OCI-LY3 (cell line): ENCODE data around the gene NAPEPLD.

ENCODE experiments used
- EZH2phosphoT487 ChIP-seq: fragments of 200-600 bp; shearing (Covaris generic); IDR thresholded peaks from 2 replicates; pipeline ENCODE4 v1.6.1; 2018; ENCODE audit warnings: antibody characterized with exemption, mixed run types, low read depth
- TF ChIP-seq, protein P1 (sequence below): fragments of 200-600, 300-600 bp; sonication (generic); IDR thresholded peaks from 2 replicates; pipeline ENCODE4 v1.5.1; 2014; ENCODE audit warnings: antibody characterized with exemption, low read length, low read depth

DNA sequence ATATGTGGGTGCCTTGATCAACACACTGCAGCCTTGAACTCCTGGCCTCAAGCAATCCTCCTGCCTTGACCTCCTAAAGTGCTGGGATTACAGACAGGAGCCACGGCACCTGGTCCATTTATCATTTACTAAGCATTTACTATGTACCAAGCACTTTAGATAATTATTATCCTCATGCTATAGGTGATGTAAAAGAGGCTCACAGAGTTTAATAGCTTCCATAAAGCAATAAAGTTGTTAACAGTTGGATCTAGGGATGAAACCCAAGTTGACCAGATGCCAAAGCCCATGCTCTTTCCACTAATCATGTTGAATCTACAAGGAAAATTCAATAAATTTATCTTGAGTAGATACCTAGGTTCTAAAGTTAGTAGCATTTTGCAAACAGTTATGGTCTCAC lies 5.0 kb downstream of the NAPEPLD start:
- TF ChIP-seq, protein P1, sequence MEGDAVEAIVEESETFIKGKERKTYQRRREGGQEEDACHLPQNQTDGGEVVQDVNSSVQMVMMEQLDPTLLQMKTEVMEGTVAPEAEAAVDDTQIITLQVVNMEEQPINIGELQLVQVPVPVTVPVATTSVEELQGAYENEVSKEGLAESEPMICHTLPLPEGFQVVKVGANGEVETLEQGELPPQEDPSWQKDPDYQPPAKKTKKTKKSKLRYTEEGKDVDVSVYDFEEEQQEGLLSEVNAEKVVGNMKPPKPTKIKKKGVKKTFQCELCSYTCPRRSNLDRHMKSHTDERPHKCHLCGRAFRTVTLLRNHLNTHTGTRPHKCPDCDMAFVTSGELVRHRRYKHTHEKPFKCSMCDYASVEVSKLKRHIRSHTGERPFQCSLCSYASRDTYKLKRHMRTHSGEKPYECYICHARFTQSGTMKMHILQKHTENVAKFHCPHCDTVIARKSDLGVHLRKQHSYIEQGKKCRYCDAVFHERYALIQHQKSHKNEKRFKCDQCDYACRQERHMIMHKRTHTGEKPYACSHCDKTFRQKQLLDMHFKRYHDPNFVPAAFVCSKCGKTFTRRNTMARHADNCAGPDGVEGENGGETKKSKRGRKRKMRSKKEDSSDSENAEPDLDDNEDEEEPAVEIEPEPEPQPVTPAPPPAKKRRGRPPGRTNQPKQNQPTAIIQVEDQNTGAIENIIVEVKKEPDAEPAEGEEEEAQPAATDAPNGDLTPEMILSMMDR = no peak
- TF ChIP-seq EZH2phosphoT487 = no peak
